ENCODE data around the gene STK11.

STK11 gene

GRCh38 chr19:1159864-1160595 lies 45.5 kb upstream of the STK11 start:
- ChIA-PET POLR2A (no interaction called here), CTCF (no interaction called here)
- Histone ChIP-seq H3K36me3 (ENCODE audit: control insufficient read depth in 4 of 4, insufficient read depth in 4 of 4, low read length in 3 of 4) (peaks cover 0 to 9% (median 5%) of the 10 kb centered on the region in 4 experiments), H3K27me3 (replicated peaks in 2 of 5; ENCODE audit: control insufficient read depth in 4 of 5, insufficient read depth in 5 of 5, low read length in 4 of 5) (no peaks in the 10 kb centered on the region), H3K9me3 (ENCODE audit: control extremely low read depth in 1 of 5, control insufficient read depth in 4 of 5, insufficient read depth in 2 of 5, low read depth in 1 of 5, low read length in 4 of 5) (no peaks in the 10 kb centered on the region), H3K27ac (ENCODE audit: insufficient read depth in 1 of 2, low read depth in 1 of 2, low read length in 2 of 2, poor library complexity in 1 of 2, severe bottlenecking in 2 of 2) (no peak overlapping the region), H3K4me1 (ENCODE audit: control extremely low read depth in 1 of 4, control insufficient read depth in 4 of 4, insufficient read depth in 4 of 4, low read length in 3 of 4) (no peaks in the 10 kb centered on the region), H3K4me3 (ENCODE audit: control insufficient read depth in 1 of 7, extremely low read depth in 1 of 7, insufficient read depth in 4 of 7, low read depth in 2 of 7, low read length in 6 of 7) (no peak overlapping the region)
- no peak for DNase-seq
- WGBS (ENCODE audit: insufficient coverage), result 97% methylated on average over 21 of the region's 31 CpGs

- peaks cover 0 to 10% (median 6%) of the 10 kb centered on the region in 4 experiments for H3K36me3 ChIP-seq (ENCODE audit: control insufficient read depth in 4 of 4, insufficient read depth in 4 of 4, low read length in 3 of 4)
- H3K27ac ChIP-seq (ENCODE audit: insufficient read depth in 1 of 2, low read depth in 1 of 2, low read length in 2 of 2, poor library complexity in 1 of 2, severe bottlenecking in 2 of 2), result no peak overlapping the region
- peaks cover 0 to 2% (median 0%) of the 10 kb centered on the region in 5 experiments for H3K9me3 ChIP-seq (ENCODE audit: control extremely low read depth in 1 of 5, control insufficient read depth in 4 of 5, insufficient read depth in 2 of 5, low read depth in 1 of 5, low read length in 4 of 5)
- no peak overlapping the region for H3K4me3 ChIP-seq (ENCODE audit: control insufficient read depth in 1 of 7, extremely low read depth in 1 of 7, insufficient read depth in 4 of 7, low read depth in 2 of 7, low read length in 6 of 7)
- ChIA-PET POLR2A (no interaction called here), CTCF (interaction anchor here (1.2 kb wide), 1 partner anchor 28 kb away, joined by 3 read pairs; no protein-coding TSS in a partner anchor)
- no peaks in the 10 kb centered on the region for H3K27me3 ChIP-seq (replicated peaks in 2 of 5; ENCODE audit: control insufficient read depth in 4 of 5, insufficient read depth in 5 of 5, low read length in 4 of 5)
- no peaks in the 10 kb centered on the region for H3K4me1 ChIP-seq (ENCODE audit: control extremely low read depth in 1 of 4, control insufficient read depth in 4 of 4, insufficient read depth in 4 of 4, low read length in 3 of 4)
- WGBS (ENCODE audit: insufficient coverage), result 90% methylated on average over 8 of the region's 18 CpGs
- DNase-seq, result no peak
Observed at GRCh38 chr19:1161716-1162115, 43.9 kb upstream of the STK11 start.

- H3K36me3 ChIP-seq (ENCODE audit: control insufficient read depth in 4 of 4, insufficient read depth in 4 of 4, low read length in 3 of 4), result peaks cover 0 to 20% (median 9%) of the 10 kb centered on the region in 4 experiments
- peaks cover 0 to 7% (median 0%) of the 10 kb centered on the region in 5 experiments for H3K9me3 ChIP-seq (ENCODE audit: control extremely low read depth in 1 of 5, control insufficient read depth in 4 of 5, insufficient read depth in 2 of 5, low read depth in 1 of 5, low read length in 4 of 5)
- H3K27me3 ChIP-seq (replicated peaks in 2 of 5; ENCODE audit: control insufficient read depth in 4 of 5, insufficient read depth in 5 of 5, low read length in 4 of 5), result no peaks in the 10 kb centered on the region
- WGBS (ENCODE audit: insufficient coverage), result 90% methylated on average over 21 of the region's 26 CpGs
- no peak for DNase-seq
- no peak overlapping the region for H3K4me3 ChIP-seq (ENCODE audit: control insufficient read depth in 1 of 7, extremely low read depth in 1 of 7, insufficient read depth in 4 of 7, low read depth in 2 of 7, low read length in 6 of 7)
- ChIA-PET POLR2A (no interaction called here), CTCF (interaction anchor here (1.2 kb wide), 1 partner anchor 28 kb away, joined by 3 read pairs; no protein-coding TSS in a partner anchor)
- no peak overlapping the region for H3K27ac ChIP-seq (ENCODE audit: insufficient read depth in 1 of 2, low read depth in 1 of 2, low read length in 2 of 2, poor library complexity in 1 of 2, severe bottlenecking in 2 of 2)
- H3K4me1 ChIP-seq (ENCODE audit: control extremely low read depth in 1 of 4, control insufficient read depth in 4 of 4, insufficient read depth in 4 of 4, low read length in 3 of 4), result no peaks in the 10 kb centered on the region
Observed at GRCh38 chr19:1162404-1163282, 42.9 kb upstream of the STK11 start.

- no peak for DNase-seq
- Histone ChIP-seq H3K27ac (ENCODE audit: insufficient read depth in 1 of 2, low read depth in 1 of 2, low read length in 2 of 2, poor library complexity in 1 of 2, severe bottlenecking in 2 of 2) (no peak overlapping the region), H3K4me3 (ENCODE audit: control insufficient read depth in 1 of 7, extremely low read depth in 1 of 7, insufficient read depth in 4 of 7, low read depth in 2 of 7, low read length in 6 of 7) (no peak overlapping the region), H3K9me3 (ENCODE audit: control extremely low read depth in 1 of 5, control insufficient read depth in 4 of 5, insufficient read depth in 2 of 5, low read depth in 1 of 5, low read length in 4 of 5) (peaks cover 0 to 8% (median 0%) of the 10 kb centered on the region in 5 experiments), H3K27me3 (replicated peaks in 2 of 5; ENCODE audit: control insufficient read depth in 4 of 5, insufficient read depth in 5 of 5, low read length in 4 of 5) (no peaks in the 10 kb centered on the region), H3K36me3 (ENCODE audit: control insufficient read depth in 4 of 4, insufficient read depth in 4 of 4, low read length in 3 of 4) (peaks cover 0 to 19% (median 6%) of the 10 kb centered on the region in 4 experiments), H3K4me1 (ENCODE audit: control extremely low read depth in 1 of 4, control insufficient read depth in 4 of 4, insufficient read depth in 4 of 4, low read length in 3 of 4) (no peaks in the 10 kb centered on the region)
- CTCF ChIA-PET, result interaction anchor here (1.2 kb wide), 1 partner anchor 29 kb away, joined by 3 read pairs; no protein-coding TSS in a partner anchor
- 97% methylated on average over 36 of the region's 41 CpGs for WGBS (ENCODE audit: insufficient coverage)
- POLR2A ChIA-PET, result interaction anchor here (0.6 kb wide), 1 partner anchor 16 kb away, joined by 3 read pairs; no protein-coding TSS in a partner anchor
Observed at GRCh38 chr19:1163283-1163933, 42.2 kb upstream of the STK11 start.

- 91% methylated on average over 16 of the region's 20 CpGs for WGBS (ENCODE audit: insufficient coverage)
- no peak overlapping the region for H3K4me3 ChIP-seq (ENCODE audit: control insufficient read depth in 1 of 7, extremely low read depth in 1 of 7, insufficient read depth in 4 of 7, low read depth in 2 of 7, low read length in 6 of 7)
- H3K27me3 ChIP-seq (replicated peaks in 2 of 5; ENCODE audit: control insufficient read depth in 4 of 5, insufficient read depth in 5 of 5, low read length in 4 of 5), result no peaks in the 10 kb centered on the region
- DNase-seq, result no peak
- POLR2A ChIA-PET, result interaction anchor here (0.6 kb wide), 1 partner anchor 16 kb away, joined by 3 read pairs; no protein-coding TSS in a partner anchor
- no peak overlapping the region for H3K27ac ChIP-seq (ENCODE audit: insufficient read depth in 1 of 2, low read depth in 1 of 2, low read length in 2 of 2, poor library complexity in 1 of 2, severe bottlenecking in 2 of 2)
- peaks cover 0 to 6% (median under 1%) of the 10 kb centered on the region in 4 experiments for H3K4me1 ChIP-seq (ENCODE audit: control extremely low read depth in 1 of 4, control insufficient read depth in 4 of 4, insufficient read depth in 4 of 4, low read length in 3 of 4)
- peaks cover 0 to 8% (median 0%) of the 10 kb centered on the region in 5 experiments for H3K9me3 ChIP-seq (ENCODE audit: control extremely low read depth in 1 of 5, control insufficient read depth in 4 of 5, insufficient read depth in 2 of 5, low read depth in 1 of 5, low read length in 4 of 5)
- CTCF ChIA-PET, result no interaction called here
- H3K36me3 ChIP-seq (ENCODE audit: control insufficient read depth in 4 of 4, insufficient read depth in 4 of 4, low read length in 3 of 4), result peaks cover 0 to 20% (median 7%) of the 10 kb centered on the region in 4 experiments
Observed at GRCh38 chr19:1163934-1164683, 41.5 kb upstream of the STK11 start.

GRCh38 chr19:1164684-1165531 lies 40.7 kb upstream of the STK11 start:
- H3K27ac ChIP-seq (ENCODE audit: insufficient read depth in 1 of 2, low read depth in 1 of 2, low read length in 2 of 2, poor library complexity in 1 of 2, severe bottlenecking in 2 of 2), result peak overlapping the region in 1 of 2 experiments; percentile 19
- H3K4me1 ChIP-seq (ENCODE audit: control extremely low read depth in 1 of 4, control insufficient read depth in 4 of 4, insufficient read depth in 4 of 4, low read length in 3 of 4), result peaks cover 0 to 11% (median under 1%) of the 10 kb centered on the region in 4 experiments
- H3K9me3 ChIP-seq (ENCODE audit: control extremely low read depth in 1 of 5, control insufficient read depth in 4 of 5, insufficient read depth in 2 of 5, low read depth in 1 of 5, low read length in 4 of 5), result peaks cover 0 to 8% (median 0%) of the 10 kb centered on the region in 5 experiments
- no peaks in the 10 kb centered on the region for H3K27me3 ChIP-seq (replicated peaks in 2 of 5; ENCODE audit: control insufficient read depth in 4 of 5, insufficient read depth in 5 of 5, low read length in 4 of 5)
- CTCF ChIA-PET, result no interaction called here
- H3K36me3 ChIP-seq (ENCODE audit: control insufficient read depth in 4 of 4, insufficient read depth in 4 of 4, low read length in 3 of 4), result peaks cover 0 to 27% (median 9%) of the 10 kb centered on the region in 4 experiments
- no peak overlapping the region for H3K4me3 ChIP-seq (ENCODE audit: control insufficient read depth in 1 of 7, extremely low read depth in 1 of 7, insufficient read depth in 4 of 7, low read depth in 2 of 7, low read length in 6 of 7)
- DNase-seq, result no peak
- WGBS (ENCODE audit: insufficient coverage), result 96% methylated on average over 19 of the region's 21 CpGs
- POLR2A ChIA-PET, result interaction anchor here (0.6 kb wide), 1 partner anchor 11 kb away, joined by 5 read pairs; no protein-coding TSS in a partner anchor
